ENCODE results near the gene TNFSF9. TPM values are rescaled to one million over a fixed set of nuclear protein-coding genes. Genes with fewer than 3 reads are reported as not detected.

TNFSF9 gene
- total RNA-seq, 1 donor from 2014 or later: 2.3 TPM

DNA sequence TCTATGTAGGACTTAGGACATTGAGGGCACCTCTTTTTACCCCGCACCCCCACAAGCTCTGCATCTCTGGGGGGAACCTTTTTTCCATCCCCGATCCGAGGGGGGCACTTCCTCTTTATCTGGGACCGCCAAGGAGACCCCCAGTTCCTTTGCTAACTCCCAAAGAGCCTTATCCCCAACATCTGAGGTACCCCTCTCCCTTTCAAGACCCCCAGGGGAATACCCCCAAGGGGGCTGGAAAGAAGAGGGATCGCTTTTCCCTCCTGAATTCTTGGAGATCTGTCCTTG, 1.1 kb downstream of the TNFSF9 start:
- TF ChIP-seq, protein P1, sequence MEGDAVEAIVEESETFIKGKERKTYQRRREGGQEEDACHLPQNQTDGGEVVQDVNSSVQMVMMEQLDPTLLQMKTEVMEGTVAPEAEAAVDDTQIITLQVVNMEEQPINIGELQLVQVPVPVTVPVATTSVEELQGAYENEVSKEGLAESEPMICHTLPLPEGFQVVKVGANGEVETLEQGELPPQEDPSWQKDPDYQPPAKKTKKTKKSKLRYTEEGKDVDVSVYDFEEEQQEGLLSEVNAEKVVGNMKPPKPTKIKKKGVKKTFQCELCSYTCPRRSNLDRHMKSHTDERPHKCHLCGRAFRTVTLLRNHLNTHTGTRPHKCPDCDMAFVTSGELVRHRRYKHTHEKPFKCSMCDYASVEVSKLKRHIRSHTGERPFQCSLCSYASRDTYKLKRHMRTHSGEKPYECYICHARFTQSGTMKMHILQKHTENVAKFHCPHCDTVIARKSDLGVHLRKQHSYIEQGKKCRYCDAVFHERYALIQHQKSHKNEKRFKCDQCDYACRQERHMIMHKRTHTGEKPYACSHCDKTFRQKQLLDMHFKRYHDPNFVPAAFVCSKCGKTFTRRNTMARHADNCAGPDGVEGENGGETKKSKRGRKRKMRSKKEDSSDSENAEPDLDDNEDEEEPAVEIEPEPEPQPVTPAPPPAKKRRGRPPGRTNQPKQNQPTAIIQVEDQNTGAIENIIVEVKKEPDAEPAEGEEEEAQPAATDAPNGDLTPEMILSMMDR (IDR thresholded peaks at IDR 0.05; ENCODE audit: insufficient read depth, low read depth, low read length): no peak
- TF ChIP-seq EZH2 (IDR thresholded peaks at IDR 0.05; ENCODE audit: insufficient read depth, low read length): no peak
- H3K27ac Mint-ChIP-seq (ENCODE audit: unreplicated experiment): no peak overlapping the region
- peaks cover 11% of the 10 kb centered on the region for H3K4me1 ChIP-seq (ENCODE audit: insufficient read depth, low read length)
- H3K4me3 Mint-ChIP-seq (ENCODE audit: unreplicated experiment): peak overlapping the region; percentile 63
- H3K4me1 Mint-ChIP-seq (ENCODE audit: low read depth, unreplicated experiment): no peaks in the 10 kb centered on the region
- no peak overlapping the region for H2AFZ ChIP-seq (ENCODE audit: low read depth, low read length)
- no peaks in the 10 kb centered on the region for H3K36me3 Mint-ChIP-seq (ENCODE audit: low read depth, unreplicated experiment)
- H3K27me3 Mint-ChIP-seq (ENCODE audit: low read depth, unreplicated experiment): peaks cover 31% of the 10 kb centered on the region
- H3K36me3 ChIP-seq (ENCODE audit: insufficient read depth, low read length): no peaks in the 10 kb centered on the region
- peaks cover 16% of the 10 kb centered on the region for H3K9me3 Mint-ChIP-seq (ENCODE audit: unreplicated experiment)
- H4K20me1 ChIP-seq (ENCODE audit: insufficient read depth, low read length): peaks cover 7% of the 10 kb centered on the region
- DNase-seq (ENCODE audit: low read depth) (no peak), FAIRE-seq (no peak)
- peaks cover 9% of the 10 kb centered on the region for H3K27me3 ChIP-seq (ENCODE audit: insufficient read depth, low read length)
- H3K4me3 ChIP-seq (ENCODE audit: insufficient read depth, low read depth, low read length): peak overlapping the region; percentile 87
- peaks cover 5% of the 10 kb centered on the region for H3K9me3 ChIP-seq (ENCODE audit: insufficient read depth, low read depth, low read length)
- peak overlapping the region; percentile 100 for H3K4me2 ChIP-seq (ENCODE audit: low read length)
- H3K79me2 ChIP-seq (ENCODE audit: insufficient read depth, low read length): no peaks in the 10 kb centered on the region
- H3K9ac ChIP-seq (ENCODE audit: low read length): peak overlapping the region; percentile 94
- H3K27ac ChIP-seq (ENCODE audit: low read depth, low read length): no peak overlapping the region

DNA sequence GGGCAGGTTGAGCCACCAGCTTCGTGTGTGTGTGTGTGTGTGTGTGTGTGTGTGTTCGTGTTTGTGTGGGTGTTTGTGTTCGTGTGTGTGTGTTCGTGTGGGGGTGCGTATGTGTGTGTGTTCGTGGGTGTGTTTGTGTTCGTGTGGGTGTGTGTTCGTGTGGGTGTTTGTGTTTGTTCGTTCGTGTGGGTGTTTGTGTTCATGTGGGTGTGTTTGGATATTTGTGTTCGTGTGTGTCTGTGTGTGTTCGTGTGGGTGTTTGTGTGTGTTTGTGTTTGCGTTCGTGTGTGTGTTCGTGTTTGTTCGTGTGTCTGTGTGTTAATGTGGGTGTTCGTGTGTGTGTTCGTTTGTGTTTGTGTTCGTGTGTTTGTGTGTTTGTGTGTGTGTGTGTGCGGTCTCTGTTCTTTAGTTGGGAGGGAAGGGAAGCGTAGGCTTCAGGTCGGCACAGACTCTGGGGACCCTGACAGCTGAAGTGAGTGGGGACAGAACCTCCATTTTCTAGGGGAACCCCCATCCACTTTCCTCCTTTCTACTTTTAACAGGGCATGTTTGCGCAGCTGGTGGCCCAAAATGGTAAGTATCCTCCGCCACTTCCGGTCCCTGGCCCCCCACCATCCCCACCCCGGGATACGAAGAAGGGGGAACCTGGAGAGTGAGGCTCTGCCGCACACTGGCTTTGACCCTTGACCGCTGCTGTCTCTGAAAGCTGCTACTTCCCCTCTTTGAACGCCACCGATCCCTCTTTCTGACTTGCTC, 1.6 kb downstream of the TNFSF9 start:
- H2AFZ ChIP-seq (ENCODE audit: low read depth, low read length): no peak overlapping the region
- TF ChIP-seq, protein P1 (IDR thresholded peaks at IDR 0.05; ENCODE audit: insufficient read depth, low read depth, low read length): no peak
- TF ChIP-seq EZH2 (IDR thresholded peaks at IDR 0.05; ENCODE audit: insufficient read depth, low read length): no peak
- H3K9me3 ChIP-seq (ENCODE audit: insufficient read depth, low read depth, low read length): peaks cover 5% of the 10 kb centered on the region
- H3K36me3 ChIP-seq (ENCODE audit: insufficient read depth, low read length): no peaks in the 10 kb centered on the region
- Mint-ChIP-seq H3K9me3 (ENCODE audit: unreplicated experiment) (peaks cover 16% of the 10 kb centered on the region), H3K27me3 (ENCODE audit: low read depth, unreplicated experiment) (peaks cover 31% of the 10 kb centered on the region), H3K27ac (ENCODE audit: unreplicated experiment) (no peak overlapping the region), H3K4me3 (ENCODE audit: unreplicated experiment) (no peak overlapping the region), H3K4me1 (ENCODE audit: low read depth, unreplicated experiment) (no peaks in the 10 kb centered on the region), H3K36me3 (ENCODE audit: low read depth, unreplicated experiment) (no peaks in the 10 kb centered on the region)
- H3K79me2 ChIP-seq (ENCODE audit: insufficient read depth, low read length): no peaks in the 10 kb centered on the region
- no peak overlapping the region for H3K27ac ChIP-seq (ENCODE audit: low read depth, low read length)
- H3K27me3 ChIP-seq (ENCODE audit: insufficient read depth, low read length): peaks cover 9% of the 10 kb centered on the region
- H4K20me1 ChIP-seq (ENCODE audit: insufficient read depth, low read length): peaks cover 7% of the 10 kb centered on the region
- H3K4me2 ChIP-seq (ENCODE audit: low read length): peak overlapping the region; percentile 100
- peak overlapping the region; percentile 87 for H3K4me3 ChIP-seq (ENCODE audit: insufficient read depth, low read depth, low read length)
- peaks cover 11% of the 10 kb centered on the region for H3K4me1 ChIP-seq (ENCODE audit: insufficient read depth, low read length)
- H3K9ac ChIP-seq (ENCODE audit: low read length): peak overlapping the region; percentile 94
- FAIRE-seq: no peak
- no peak for DNase-seq (ENCODE audit: low read depth)

DNA sequence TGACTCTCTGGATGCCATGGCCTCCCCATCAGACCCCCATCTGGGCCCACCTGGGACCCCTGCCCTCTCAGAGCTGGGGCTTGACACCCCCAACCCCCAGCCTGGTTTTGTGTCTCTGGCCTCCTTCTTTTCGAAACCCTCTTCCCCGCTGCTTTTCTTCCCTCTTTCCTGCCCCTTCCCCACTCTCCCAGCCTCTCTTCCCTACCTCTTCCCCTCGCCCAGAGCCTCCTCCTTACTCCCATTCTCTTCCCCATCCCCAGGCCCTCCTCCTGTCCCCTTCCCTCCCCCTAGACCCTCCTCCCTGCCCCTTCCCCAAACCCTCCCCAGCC, 2.1 kb downstream of the TNFSF9 start:
- DNase-seq (ENCODE audit: low read depth) (no peak), FAIRE-seq (no peak)
- Histone ChIP-seq H3K4me3 (ENCODE audit: insufficient read depth, low read depth, low read length) (no peak overlapping the region), H3K79me2 (ENCODE audit: insufficient read depth, low read length) (no peaks in the 10 kb centered on the region), H3K36me3 (ENCODE audit: insufficient read depth, low read length) (no peaks in the 10 kb centered on the region), H3K4me2 (ENCODE audit: low read length) (peak overlapping the region; percentile 100), H3K4me1 (ENCODE audit: insufficient read depth, low read length) (peaks cover 11% of the 10 kb centered on the region), H2AFZ (ENCODE audit: low read depth, low read length) (no peak overlapping the region), H3K9me3 (ENCODE audit: insufficient read depth, low read depth, low read length) (peaks cover 5% of the 10 kb centered on the region), H3K27ac (ENCODE audit: low read depth, low read length) (no peak overlapping the region), H3K27me3 (ENCODE audit: insufficient read depth, low read length) (peaks cover 9% of the 10 kb centered on the region), H3K9ac (ENCODE audit: low read length) (no peak overlapping the region), H4K20me1 (ENCODE audit: insufficient read depth, low read length) (peaks cover 7% of the 10 kb centered on the region)
- TF ChIP-seq, protein P1 (IDR thresholded peaks at IDR 0.05; ENCODE audit: insufficient read depth, low read depth, low read length): no peak
- no peak for TF ChIP-seq EZH2 (IDR thresholded peaks at IDR 0.05; ENCODE audit: insufficient read depth, low read length)
- H3K9me3 Mint-ChIP-seq (ENCODE audit: unreplicated experiment): peaks cover 16% of the 10 kb centered on the region
- no peaks in the 10 kb centered on the region for H3K36me3 Mint-ChIP-seq (ENCODE audit: low read depth, unreplicated experiment)
- peak overlapping the region; percentile 18 for H3K27ac Mint-ChIP-seq (ENCODE audit: unreplicated experiment)
- no peaks in the 10 kb centered on the region for H3K4me1 Mint-ChIP-seq (ENCODE audit: low read depth, unreplicated experiment)
- H3K27me3 Mint-ChIP-seq (ENCODE audit: low read depth, unreplicated experiment): peaks cover 30% of the 10 kb centered on the region
- H3K4me3 Mint-ChIP-seq (ENCODE audit: unreplicated experiment): no peak overlapping the region
